Measurements from ENCODE around the gene SLC44A5. TPM values are rescaled to one million over a fixed set of nuclear protein-coding genes. Genes with fewer than 3 reads are reported as not detected.
"Not testable (repeated sequence)": the region's sequence is repeated elsewhere in the genome, so short reads cannot be mapped to it uniquely, and the experiment has no call there.

SLC44A5 gene
- total RNA-seq, 1 donor from 2014 or later, result 0.69 TPM

GRCh38 chr1:75361260-75361659, 249.7 kb downstream of the SLC44A5 start:
- Mint-ChIP-seq H3K4me3 (no peak overlapping the region), H3K9me3 (peaks cover 15% of the 10 kb centered on the region), H3K36me3 (ENCODE audit: low read depth) (no peaks in the 10 kb centered on the region), H3K4me1 (no peaks in the 10 kb centered on the region), H3K27me3 (no peaks in the 10 kb centered on the region), H3K27ac (no peak overlapping the region)
- intact Hi-C loops (cut with micrococcal nuclease), result no loop called here
- no peak for DNase-seq
- TF ChIP-seq CTCF (IDR thresholded peaks at IDR 0.05), result no peak
- ChIA-PET POLR2A (no interaction called here), CTCF (no interaction called here)
- ATAC-seq (ENCODE audit: low read depth), result no peak

GRCh38 chr1:75354267-75354666, 256.6 kb downstream of the SLC44A5 start:
- DNase-seq; H3K4me3 Mint-ChIP-seq; ATAC-seq (ENCODE audit: low read depth); H3K36me3 Mint-ChIP-seq (ENCODE audit: low read depth); intact Hi-C loops (cut with micrococcal nuclease); H3K27me3 Mint-ChIP-seq; H3K27ac Mint-ChIP-seq; POLR2A ChIA-PET; H3K9me3 Mint-ChIP-seq; CTCF ChIA-PET; H3K4me1 Mint-ChIP-seq: not testable (repeated sequence)

- Mint-ChIP-seq H3K4me3 (no peak overlapping the region), H3K9me3 (peaks cover 8% of the 10 kb centered on the region), H3K4me1 (no peaks in the 10 kb centered on the region), H3K36me3 (ENCODE audit: low read depth) (no peaks in the 10 kb centered on the region), H3K27ac (no peak overlapping the region), H3K27me3 (no peaks in the 10 kb centered on the region)
- ChIA-PET CTCF (no interaction called here), POLR2A (no interaction called here)
- DNase-seq (no peak), ATAC-seq (ENCODE audit: low read depth) (no peak)
- intact Hi-C loops (cut with micrococcal nuclease), result no loop called here
- no peak for TF ChIP-seq CTCF (IDR thresholded peaks at IDR 0.05)
Measured at GRCh38 chr1:75353051-75353450, 257.9 kb downstream of the SLC44A5 start.

GRCh38 chr1:75345538-75346292, 265.2 kb downstream of the SLC44A5 start:
- Mint-ChIP-seq H3K27ac (no peak overlapping the region), H3K4me3 (no peak overlapping the region), H3K36me3 (ENCODE audit: low read depth) (no peaks in the 10 kb centered on the region), H3K9me3 (peaks cover 6% of the 10 kb centered on the region), H3K4me1 (peaks cover 12% of the 10 kb centered on the region), H3K27me3 (no peaks in the 10 kb centered on the region)
- ATAC-seq (ENCODE audit: low read depth) (no peak), DNase-seq (no peak)
- CTCF ChIA-PET, result no interaction called here
- intact Hi-C loops (cut with micrococcal nuclease), result loop anchor here (10.0 kb wide), 1 partner anchor 379 kb away; the partner anchor contains the start of gene ACADM
- TF ChIP-seq CTCF (IDR thresholded peaks at IDR 0.05), result no peak
- POLR2A ChIA-PET, result no interaction called here

- CTCF ChIA-PET, result no interaction called here
- no peak overlapping the region for H3K4me3 Mint-ChIP-seq
- no peaks in the 10 kb centered on the region for H3K36me3 Mint-ChIP-seq (ENCODE audit: low read depth)
- DNase-seq, result no peak
- H3K9me3 Mint-ChIP-seq, result no peaks in the 10 kb centered on the region
- H3K27ac Mint-ChIP-seq, result no peak overlapping the region
- no peaks in the 10 kb centered on the region for H3K27me3 Mint-ChIP-seq
- TF ChIP-seq CTCF (IDR thresholded peaks at IDR 0.05), result no peak
- intact Hi-C loops (cut with micrococcal nuclease), result loop anchor here (10.0 kb wide), 1 partner anchor 382 kb away; the partner anchor contains the start of gene ACADM
- no peak for ATAC-seq (ENCODE audit: low read depth)
- peaks cover 39% of the 10 kb centered on the region for H3K4me1 Mint-ChIP-seq
- POLR2A ChIA-PET, result no interaction called here
Measured at GRCh38 chr1:75342786-75343185, 268.1 kb downstream of the SLC44A5 start.

Measured in activated B cell treated with CpG ODN at 0.5 μM for 24 hours (primary cell).